ENCODE measurements around the gene APOBEC4. TPM values are rescaled to one million over a fixed set of nuclear protein-coding genes. Genes with fewer than 3 reads are reported as not detected.

The APOBEC4 gene
- total RNA-seq, 1 donor from 2014 or later, result not detected

GRCh38 chr1:183612407-183612806 lies 40.7 kb downstream of the APOBEC4 start:
- DNase-seq (ENCODE audit: extremely low spot score, unreplicated experiment), result no peak
- H3K27me3 Mint-ChIP-seq, result peaks cover 3% of the 10 kb centered on the region

GRCh38 chr1:183611021-183611420 lies 42.1 kb downstream of the APOBEC4 start:
- Mint-ChIP-seq H3K36me3 (no peaks in the 10 kb centered on the region), H3K4me3 (no peak overlapping the region), H3K9me3 (no peaks in the 10 kb centered on the region), H3K27me3 (peaks cover 3% of the 10 kb centered on the region), H3K27ac (peak overlapping the region; percentile 58), H3K4me1 (ENCODE audit: unreplicated experiment) (peaks cover 5% of the 10 kb centered on the region)
- DNase-seq (ENCODE audit: extremely low spot score, unreplicated experiment), result no peak
- TF ChIP-seq CTCF (conservative IDR thresholded peaks at IDR 0.05), result no peak

More at GRCh38 chr1:183612407-183612806, 40.7 kb downstream of the APOBEC4 start:
- no peak for TF ChIP-seq CTCF (conservative IDR thresholded peaks at IDR 0.05)
- Mint-ChIP-seq H3K4me3 (no peak overlapping the region), H3K9me3 (no peaks in the 10 kb centered on the region), H3K4me1 (ENCODE audit: unreplicated experiment) (peaks cover 5% of the 10 kb centered on the region), H3K36me3 (no peaks in the 10 kb centered on the region), H3K27ac (peak overlapping the region; percentile 70)

GRCh38 chr1:183609759-183610452 lies 43.2 kb downstream of the APOBEC4 start:
- Mint-ChIP-seq H3K36me3 (no peaks in the 10 kb centered on the region), H3K4me1 (ENCODE audit: unreplicated experiment) (peaks cover 5% of the 10 kb centered on the region), H3K27ac (peak overlapping the region; percentile 71), H3K27me3 (peaks cover 3% of the 10 kb centered on the region), H3K4me3 (no peak overlapping the region), H3K9me3 (no peaks in the 10 kb centered on the region)
- TF ChIP-seq CTCF (conservative IDR thresholded peaks at IDR 0.05), result no peak
- DNase-seq (ENCODE audit: extremely low spot score, unreplicated experiment), result no peak

GRCh38 chr1:183609313-183609712 lies 43.8 kb downstream of the APOBEC4 start:
- DNase-seq (ENCODE audit: extremely low spot score, unreplicated experiment), result no peak
- no peaks in the 10 kb centered on the region for H3K9me3 Mint-ChIP-seq
- peaks cover 3% of the 10 kb centered on the region for H3K27me3 Mint-ChIP-seq
- peak; percentile 57 for TF ChIP-seq CTCF (conservative IDR thresholded peaks at IDR 0.05)
- H3K27ac Mint-ChIP-seq, result peak overlapping the region; percentile 71
- peaks cover 10% of the 10 kb centered on the region for H3K4me1 Mint-ChIP-seq (ENCODE audit: unreplicated experiment)
- H3K36me3 Mint-ChIP-seq, result no peaks in the 10 kb centered on the region
- no peak overlapping the region for H3K4me3 Mint-ChIP-seq

- Mint-ChIP-seq H3K27ac (no peak overlapping the region), H3K4me3 (no peak overlapping the region), H3K27me3 (peaks cover 7% of the 10 kb centered on the region), H3K9me3 (no peaks in the 10 kb centered on the region), H3K36me3 (no peaks in the 10 kb centered on the region), H3K4me1 (ENCODE audit: unreplicated experiment) (peaks cover 16% of the 10 kb centered on the region)
- DNase-seq (ENCODE audit: extremely low spot score, unreplicated experiment), result no peak
- TF ChIP-seq CTCF (conservative IDR thresholded peaks at IDR 0.05), result no peak
Observed at GRCh38 chr1:183607322-183607980, 45.7 kb downstream of the APOBEC4 start.

Measured in type B pancreatic cell (in vitro differentiated cells).